Progenitor cell of endocrine pancreas (in vitro differentiated cells): ENCODE measurements around the gene DPP6. TPM values are rescaled to one million over a fixed set of nuclear protein-coding genes. Genes with fewer than 3 reads are reported as not detected.

Experiments
- DNase-seq: peaks from one replicate; pipeline ENCODE4 v3.0.0; 2021; ENCODE audit warnings: low spot score; ENCODE audit not compliant: unreplicated experiment
- H3K27ac Mint-ChIP-seq: 2 replicates; pipeline ENCODE4 v1.8.0; 2021; ENCODE audit warnings: mild to moderate bottlenecking, moderate library complexity, mixed read lengths
- H3K27me3 Mint-ChIP-seq: 2 replicates; pipeline ENCODE4 v1.8.0; 2021; ENCODE audit warnings: mixed read lengths
- H3K36me3 Mint-ChIP-seq: 2 replicates; pipeline ENCODE4 v1.8.0; 2022; ENCODE audit warnings: mixed read lengths; ENCODE audit not compliant: insufficient read depth
- H3K4me1 Mint-ChIP-seq: 2 replicates; pipeline ENCODE4 v1.8.0; 2021; ENCODE audit warnings: low read depth, mixed read lengths
- H3K4me3 Mint-ChIP-seq: 2 replicates; pipeline ENCODE4 v1.8.0; 2021; ENCODE audit warnings: low read depth, mild to moderate bottlenecking, moderate library complexity, mixed read lengths
- H3K9me3 Mint-ChIP-seq: 2 replicates; pipeline ENCODE4 v1.8.0; 2021; ENCODE audit warnings: low read depth, mixed read lengths
- total RNA-seq: library from RNA; stranded (reverse); gene quantifications from 2 replicates; pipeline ENCODE4 v1.2.1, GENCODE V29; 2021
- TF ChIP-seq, protein P1 (sequence below): fragments of 200-600 bp; sonication (generic); IDR thresholded peaks from one replicate; pipeline ENCODE4 v1.5.0; 2021; ENCODE audit warnings: antibody characterized with exemption, mild to moderate bottlenecking; ENCODE audit not compliant: unreplicated experiment

The DPP6 gene
- total RNA-seq, 1 donor from 2014 or later = 13.4 TPM

DNA sequence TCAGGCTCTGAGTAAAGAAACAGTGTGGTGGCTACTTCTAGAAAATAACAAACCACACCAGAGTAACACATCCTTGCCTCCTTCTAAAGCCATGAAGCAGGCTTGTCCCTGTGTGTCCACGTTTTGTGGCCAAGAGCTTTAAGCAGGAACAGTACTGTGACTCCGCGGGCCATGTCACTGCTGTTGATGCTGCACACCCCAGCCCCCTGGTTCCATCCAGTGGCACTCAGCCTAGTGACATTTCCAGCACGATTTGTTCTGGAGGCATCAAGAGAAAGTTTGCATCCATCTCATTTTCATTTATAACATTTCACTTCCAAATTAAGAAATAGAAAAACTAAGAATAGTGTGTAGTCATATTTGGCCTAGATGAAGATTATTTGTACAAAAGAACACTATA lies 739.4 kb downstream of the DPP6 start:
- no peak overlapping the region for H3K27ac Mint-ChIP-seq
- H3K4me3 Mint-ChIP-seq = no peak overlapping the region
- peaks cover 2% of the 10 kb centered on the region for H3K4me1 Mint-ChIP-seq
- H3K9me3 Mint-ChIP-seq = peaks cover 7% of the 10 kb centered on the region
- TF ChIP-seq, protein P1, sequence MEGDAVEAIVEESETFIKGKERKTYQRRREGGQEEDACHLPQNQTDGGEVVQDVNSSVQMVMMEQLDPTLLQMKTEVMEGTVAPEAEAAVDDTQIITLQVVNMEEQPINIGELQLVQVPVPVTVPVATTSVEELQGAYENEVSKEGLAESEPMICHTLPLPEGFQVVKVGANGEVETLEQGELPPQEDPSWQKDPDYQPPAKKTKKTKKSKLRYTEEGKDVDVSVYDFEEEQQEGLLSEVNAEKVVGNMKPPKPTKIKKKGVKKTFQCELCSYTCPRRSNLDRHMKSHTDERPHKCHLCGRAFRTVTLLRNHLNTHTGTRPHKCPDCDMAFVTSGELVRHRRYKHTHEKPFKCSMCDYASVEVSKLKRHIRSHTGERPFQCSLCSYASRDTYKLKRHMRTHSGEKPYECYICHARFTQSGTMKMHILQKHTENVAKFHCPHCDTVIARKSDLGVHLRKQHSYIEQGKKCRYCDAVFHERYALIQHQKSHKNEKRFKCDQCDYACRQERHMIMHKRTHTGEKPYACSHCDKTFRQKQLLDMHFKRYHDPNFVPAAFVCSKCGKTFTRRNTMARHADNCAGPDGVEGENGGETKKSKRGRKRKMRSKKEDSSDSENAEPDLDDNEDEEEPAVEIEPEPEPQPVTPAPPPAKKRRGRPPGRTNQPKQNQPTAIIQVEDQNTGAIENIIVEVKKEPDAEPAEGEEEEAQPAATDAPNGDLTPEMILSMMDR = no peak
- H3K27me3 Mint-ChIP-seq = peaks cover 19% of the 10 kb centered on the region
- peaks cover 5% of the 10 kb centered on the region for H3K36me3 Mint-ChIP-seq
- DNase-seq = no peak

DNA sequence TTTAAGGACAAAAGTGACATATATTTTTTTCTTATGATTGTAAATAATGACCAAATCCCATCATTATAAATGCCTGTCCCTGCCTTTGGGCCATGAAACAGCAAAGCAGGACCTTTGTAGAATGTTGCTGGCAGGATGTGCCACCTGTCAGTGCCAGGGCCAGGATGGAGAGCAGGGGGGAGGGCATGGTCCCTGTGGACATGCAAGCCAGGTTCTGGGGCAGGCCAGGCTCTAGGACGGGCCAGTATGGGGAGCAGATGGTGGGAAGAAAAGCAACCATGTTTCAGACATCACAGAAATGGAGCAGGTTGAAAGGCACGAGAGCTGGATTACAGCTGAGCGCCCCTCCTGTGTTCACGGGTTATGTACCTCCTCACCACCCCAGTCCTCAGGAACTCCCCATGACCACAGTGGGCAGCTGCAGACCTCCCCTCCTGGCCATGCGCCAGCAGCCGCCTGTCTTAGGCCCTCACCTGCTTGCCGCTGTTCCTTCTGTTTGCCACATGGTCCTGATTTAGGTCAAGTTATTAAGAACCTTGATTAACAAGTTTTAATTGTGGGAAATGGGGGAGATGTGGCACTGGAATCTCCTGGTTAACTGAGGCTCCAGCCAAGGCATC lies 740.3 kb downstream of the DPP6 start:
- peaks cover 5% of the 10 kb centered on the region for H3K36me3 Mint-ChIP-seq
- no peak overlapping the region for H3K27ac Mint-ChIP-seq
- TF ChIP-seq, protein P1 = no peak
- H3K27me3 Mint-ChIP-seq = peaks cover 19% of the 10 kb centered on the region
- H3K4me3 Mint-ChIP-seq = no peak overlapping the region
- H3K9me3 Mint-ChIP-seq = peaks cover 7% of the 10 kb centered on the region
- DNase-seq = no peak
- H3K4me1 Mint-ChIP-seq = peaks cover 2% of the 10 kb centered on the region

DNA sequence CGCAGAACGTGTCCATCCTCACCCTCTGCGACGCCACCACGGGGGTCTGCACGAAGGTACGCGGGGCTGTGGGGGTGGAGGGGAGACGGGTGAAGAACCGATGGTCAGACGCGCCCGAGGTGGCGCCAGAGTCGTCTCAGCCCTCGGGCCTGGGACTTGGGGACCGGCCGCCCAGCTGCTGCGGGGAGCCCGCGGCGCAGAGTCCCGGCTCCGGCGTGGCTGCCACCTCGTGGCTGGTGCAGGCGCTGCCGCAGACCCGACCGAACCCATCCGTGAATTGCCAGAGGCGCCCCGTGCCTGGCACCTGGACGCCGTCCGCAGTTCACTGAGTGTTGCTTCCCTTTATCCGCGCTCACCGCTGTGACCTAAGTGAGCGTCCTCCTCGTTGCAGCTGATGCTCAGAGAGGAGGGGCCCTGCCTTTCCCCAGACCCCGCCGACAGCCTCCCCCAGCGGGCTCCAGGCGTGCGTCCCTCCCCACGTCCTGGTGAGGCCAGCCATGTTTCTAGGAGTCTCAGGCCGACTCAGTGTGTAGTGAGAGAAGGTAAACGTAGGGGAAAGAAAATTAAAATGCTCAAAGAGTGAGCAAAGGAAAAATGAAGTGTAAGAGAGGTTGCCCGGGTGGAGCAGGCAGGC lies 742.1 kb downstream of the DPP6 start:
- H3K9me3 Mint-ChIP-seq = no peaks in the 10 kb centered on the region
- H3K36me3 Mint-ChIP-seq = no peaks in the 10 kb centered on the region
- H3K4me1 Mint-ChIP-seq = peaks cover 2% of the 10 kb centered on the region
- H3K27me3 Mint-ChIP-seq = peaks cover 13% of the 10 kb centered on the region
- peak overlapping the region; percentile 59 for H3K4me3 Mint-ChIP-seq
- DNase-seq = peak; percentile 63
- H3K27ac Mint-ChIP-seq = peak overlapping the region; percentile 69
- TF ChIP-seq, protein P1 = peak; percentile 79

DNA sequence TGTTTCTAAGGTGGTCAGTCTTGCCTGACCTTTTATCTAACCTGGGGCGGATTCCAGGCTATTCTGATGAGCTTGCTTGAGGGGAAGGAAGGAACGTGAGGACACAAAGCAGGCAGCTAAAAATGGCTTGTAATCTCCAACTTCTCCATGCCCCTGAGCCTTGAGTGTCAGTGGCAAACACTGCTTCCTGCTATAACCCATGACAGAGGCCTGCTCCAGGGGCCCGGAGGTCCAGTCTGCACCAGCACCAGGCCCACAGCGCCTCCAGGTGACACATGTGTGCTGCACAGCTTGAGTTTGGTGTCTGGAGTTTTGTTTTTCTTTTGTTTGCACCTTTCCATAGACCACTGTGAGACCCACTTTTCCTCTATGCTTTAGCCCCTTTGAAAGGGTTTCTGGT lies 742.8 kb downstream of the DPP6 start:
- DNase-seq = no peak
- TF ChIP-seq, protein P1 = peak; percentile 43
- H3K27ac Mint-ChIP-seq = no peak overlapping the region
- H3K4me1 Mint-ChIP-seq = peaks cover 2% of the 10 kb centered on the region
- no peaks in the 10 kb centered on the region for H3K36me3 Mint-ChIP-seq
- H3K9me3 Mint-ChIP-seq = no peaks in the 10 kb centered on the region
- no peak overlapping the region for H3K4me3 Mint-ChIP-seq
- peaks cover 13% of the 10 kb centered on the region for H3K27me3 Mint-ChIP-seq

DNA sequence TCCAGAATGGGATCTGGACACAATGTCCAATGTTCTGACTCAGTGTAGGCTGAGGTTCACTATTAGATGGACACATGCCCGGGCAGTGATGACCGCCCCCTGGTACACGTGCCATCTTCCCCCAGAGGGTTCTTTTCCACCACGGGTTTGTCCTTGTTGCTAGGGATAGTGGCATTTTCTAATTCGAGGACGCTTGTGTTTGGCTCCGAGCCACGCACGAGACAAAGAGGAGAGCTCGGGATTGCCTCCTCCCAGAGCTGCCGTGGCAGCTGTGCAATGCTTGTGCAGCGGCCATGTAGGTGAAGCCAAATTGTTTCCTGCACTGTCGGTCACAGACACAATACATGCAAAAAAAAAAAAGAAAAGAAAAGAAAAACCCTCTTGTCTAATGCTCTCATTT lies 743.2 kb downstream of the DPP6 start:
- no peaks in the 10 kb centered on the region for H3K9me3 Mint-ChIP-seq
- H3K27ac Mint-ChIP-seq = no peak overlapping the region
- no peak overlapping the region for H3K4me3 Mint-ChIP-seq
- peaks cover 2% of the 10 kb centered on the region for H3K4me1 Mint-ChIP-seq
- DNase-seq = no peak
- TF ChIP-seq, protein P1 = no peak
- peaks cover 13% of the 10 kb centered on the region for H3K27me3 Mint-ChIP-seq
- no peaks in the 10 kb centered on the region for H3K36me3 Mint-ChIP-seq
